Measurements from ENCODE around the gene NDUFS5.
"Not testable (repeated sequence)": the region's sequence is repeated elsewhere in the genome, so short reads cannot be mapped to it uniquely, and the experiment has no call there.

NDUFS5 gene

DNA sequence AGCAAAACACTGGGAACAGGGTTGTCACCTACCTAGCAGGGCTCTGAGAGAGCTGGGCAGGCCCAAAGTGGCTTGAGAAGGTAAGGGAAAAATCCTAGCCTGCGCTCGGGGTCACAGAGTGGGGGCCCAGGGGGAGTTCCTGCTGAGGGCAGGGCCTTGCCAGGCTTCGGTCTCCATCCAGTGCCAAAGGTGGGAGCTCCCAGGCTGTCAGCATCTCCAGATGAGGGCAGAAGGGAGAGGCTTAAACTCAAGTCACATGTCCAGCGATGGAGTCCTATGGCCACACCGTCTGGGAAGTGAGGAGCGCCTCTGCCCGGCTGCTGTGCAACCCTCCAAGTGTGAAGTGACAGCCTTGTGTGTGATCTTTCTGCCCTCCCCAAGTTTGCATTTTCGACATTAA lies 11.2 kb upstream of the NDUFS5 start:
- DNase-seq (ENCODE audit: low read depth in 3 of 3, low spot score in 1 of 3), result not testable (repeated sequence)

DNA sequence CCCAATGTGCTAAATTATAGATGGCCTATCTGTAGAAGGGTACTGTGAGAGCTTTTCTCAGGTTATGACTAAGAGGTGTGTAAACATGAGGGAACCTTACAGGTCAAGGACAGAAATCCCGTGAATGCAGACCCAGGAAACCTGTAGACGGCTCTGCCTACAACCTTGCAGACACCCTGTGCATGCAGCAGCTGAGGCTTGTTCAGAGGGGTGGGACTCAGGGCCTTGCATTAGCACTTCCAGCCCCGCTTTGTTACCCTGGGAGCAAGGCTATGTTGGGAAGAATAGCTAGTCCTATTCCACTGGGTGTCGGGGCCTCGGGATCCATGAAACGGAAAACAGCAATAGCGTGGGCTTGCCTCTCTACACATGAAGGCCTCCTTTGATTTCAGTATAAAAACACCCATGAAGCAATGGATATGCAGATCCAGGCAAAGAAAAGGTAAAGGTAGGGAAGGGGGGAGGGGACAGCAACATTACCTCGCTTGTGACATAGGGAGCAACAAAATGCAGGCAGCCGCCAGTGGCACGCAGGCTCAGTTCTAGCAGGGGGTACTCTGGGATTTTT lies 9.5 kb upstream of the NDUFS5 start:
- DNase-seq (ENCODE audit: low read depth in 3 of 3, low spot score in 1 of 3), result no peak

DNA sequence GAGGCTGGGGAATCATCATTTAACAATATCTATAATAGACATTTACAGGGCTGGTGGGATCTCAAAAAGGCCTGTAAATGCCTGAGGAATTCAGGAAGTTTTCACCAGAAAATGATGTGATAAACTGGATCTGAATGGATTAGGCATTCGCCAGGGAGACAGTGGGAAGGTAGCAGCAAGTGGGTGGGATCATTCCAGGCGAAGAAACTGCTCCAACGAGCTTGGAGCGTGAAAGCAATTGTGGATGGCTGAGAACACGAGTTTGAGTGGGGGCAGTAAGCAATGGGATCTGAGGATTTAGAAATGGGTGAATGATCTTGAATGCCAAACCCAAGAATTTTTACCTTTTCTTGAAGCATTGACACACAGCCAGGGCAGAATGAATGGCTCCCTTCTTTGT lies 8.9 kb upstream of the NDUFS5 start:
- no peak for DNase-seq (ENCODE audit: low read depth in 3 of 3, low spot score in 1 of 3)

DNA sequence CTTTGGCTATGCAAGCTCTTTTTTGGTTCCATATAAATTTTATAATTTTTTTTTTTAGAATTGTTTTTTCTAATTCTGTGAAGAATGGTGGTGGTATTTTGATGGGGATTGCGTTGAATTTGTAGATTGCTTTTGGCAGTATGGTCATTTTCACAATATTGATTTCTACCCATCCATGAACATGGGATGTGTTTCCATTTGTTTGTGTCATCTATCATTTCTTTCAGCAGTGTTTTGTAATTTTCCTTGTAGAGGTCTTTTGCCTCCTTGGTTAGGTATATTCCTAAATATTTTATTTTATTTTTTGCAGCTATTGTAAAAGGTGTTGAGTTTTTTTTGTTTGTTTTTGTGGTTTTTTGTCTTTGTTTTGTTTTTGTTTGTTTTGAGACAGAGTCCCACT lies 5.7 kb upstream of the NDUFS5 start:
- DNase-seq (ENCODE audit: low read depth in 3 of 3, low spot score in 1 of 3), result not testable (repeated sequence)

DNA sequence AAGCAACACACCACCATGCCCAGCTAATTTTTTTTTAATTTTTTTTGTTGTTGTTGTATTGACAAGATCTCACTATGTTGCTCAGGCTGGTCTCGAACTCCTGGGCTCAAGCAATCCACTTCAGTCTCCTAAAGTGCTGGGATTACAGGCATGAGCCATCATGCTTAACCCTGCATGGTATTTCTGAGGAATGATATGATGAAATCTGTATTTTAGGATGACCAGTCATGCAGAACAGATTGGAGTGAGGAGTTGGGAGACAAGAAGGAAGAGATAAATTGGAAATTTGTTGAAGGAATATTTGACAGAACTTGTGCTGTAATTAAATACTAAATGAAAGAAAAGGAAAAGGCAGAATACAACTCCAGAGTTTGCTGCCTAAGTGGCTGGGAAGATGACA lies 4.7 kb upstream of the NDUFS5 start:
- DNase-seq (ENCODE audit: low read depth in 3 of 3, low spot score in 1 of 3), result no peak

DNA sequence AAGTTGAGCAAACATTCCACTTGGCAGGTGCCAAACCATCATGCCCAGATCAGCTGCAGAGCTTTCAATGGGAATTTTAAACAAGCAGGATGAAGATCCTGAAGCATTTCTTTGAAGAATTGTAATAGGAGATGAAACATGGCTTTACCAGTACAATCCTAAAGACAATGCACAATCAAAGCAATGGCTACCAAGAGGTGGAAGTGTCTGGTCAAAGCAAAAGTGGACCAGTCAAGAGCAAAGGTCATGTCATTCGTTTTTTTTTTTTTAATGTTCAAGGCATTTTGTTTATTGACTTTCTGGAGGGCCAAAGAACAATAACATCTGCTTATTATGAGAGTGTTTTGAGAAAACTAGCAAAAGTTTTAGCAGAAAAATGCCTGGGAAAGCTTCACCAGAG lies 3.0 kb upstream of the NDUFS5 start:
- DNase-seq (ENCODE audit: low read depth in 3 of 3, low spot score in 1 of 3), result no peak

DNA sequence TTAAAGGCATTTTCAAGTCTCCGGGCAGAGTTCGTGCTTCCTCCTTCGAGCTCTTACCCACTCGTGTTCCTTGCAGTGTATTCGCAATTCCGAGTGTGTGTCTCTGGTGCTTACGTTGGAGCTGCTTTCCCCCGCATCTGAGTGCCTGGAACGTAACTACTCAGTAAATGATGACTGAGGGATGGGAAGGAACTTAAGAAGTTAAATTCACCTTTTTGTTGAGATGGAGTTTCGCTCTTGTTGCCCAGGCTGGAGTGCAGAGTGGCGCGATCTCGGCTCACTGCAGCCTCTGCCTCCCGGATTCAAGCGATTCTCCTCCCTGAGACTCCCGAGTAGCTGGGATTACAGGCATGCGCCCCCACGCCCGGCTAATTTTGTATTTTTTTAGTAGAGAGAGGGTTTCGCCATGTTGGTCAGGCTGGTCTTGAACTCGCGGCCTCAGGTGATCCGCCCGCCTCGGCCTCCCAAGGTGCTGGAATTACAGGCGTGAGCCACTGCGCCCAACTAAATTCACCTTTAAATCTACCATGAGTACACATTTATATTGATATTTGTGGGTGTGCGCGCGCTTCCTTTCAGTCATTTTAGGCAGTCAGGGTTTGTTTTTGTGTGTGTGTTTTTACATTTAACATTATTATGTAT lies 837 bp downstream of the NDUFS5 start:
- DNase-seq (ENCODE audit: low read depth in 3 of 3, low spot score in 1 of 3), result no peak

DNA sequence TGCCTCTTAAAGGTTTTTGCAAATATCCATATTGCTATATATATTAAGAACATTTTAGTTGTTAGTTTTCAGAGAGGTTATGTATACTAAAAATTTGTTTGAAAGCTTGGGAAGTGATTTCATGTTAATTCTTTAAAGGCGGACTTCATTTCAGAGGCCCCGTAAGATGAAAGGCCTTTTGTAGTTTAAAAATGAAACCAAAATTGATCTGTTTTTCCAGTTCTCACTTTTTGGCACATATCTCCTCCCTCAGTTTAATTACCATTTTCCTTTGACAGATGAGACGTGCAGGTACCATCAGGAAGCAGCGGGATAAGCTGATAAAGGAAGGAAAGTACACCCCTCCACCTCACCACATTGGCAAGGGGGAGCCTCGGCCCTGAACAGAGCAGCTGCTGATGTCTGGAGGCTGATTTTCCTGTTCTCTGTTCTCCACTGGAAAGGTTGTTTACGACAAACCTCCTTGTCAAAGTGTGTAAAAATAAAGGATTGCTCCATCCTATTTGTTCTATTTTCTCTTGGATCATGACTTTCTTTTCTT lies 8.0 kb downstream of the NDUFS5 start:
- no peak for DNase-seq (ENCODE audit: low read depth in 3 of 3, low spot score in 1 of 3)

DNA sequence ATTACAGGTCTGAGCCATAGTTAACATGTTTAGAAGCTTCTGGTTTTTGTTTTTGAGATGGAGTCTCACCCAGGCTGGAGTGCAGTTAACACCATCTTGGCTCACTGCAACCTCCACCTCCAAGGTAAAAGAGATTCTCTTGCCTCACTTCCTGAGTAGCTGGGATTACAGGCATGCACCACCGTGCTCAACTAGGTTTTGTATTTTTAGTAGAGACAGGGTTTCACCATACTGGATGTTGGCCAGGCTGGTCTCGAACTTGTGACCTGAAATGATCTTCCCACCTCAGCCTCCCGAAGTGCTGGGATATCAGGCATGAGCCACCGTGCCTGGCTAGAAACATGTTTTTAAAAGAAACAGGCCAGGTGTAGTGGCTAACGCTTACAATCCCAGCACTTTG lies 10.5 kb downstream of the NDUFS5 start:
- DNase-seq (ENCODE audit: low read depth in 3 of 3, low spot score in 1 of 3), result no peak

DNA sequence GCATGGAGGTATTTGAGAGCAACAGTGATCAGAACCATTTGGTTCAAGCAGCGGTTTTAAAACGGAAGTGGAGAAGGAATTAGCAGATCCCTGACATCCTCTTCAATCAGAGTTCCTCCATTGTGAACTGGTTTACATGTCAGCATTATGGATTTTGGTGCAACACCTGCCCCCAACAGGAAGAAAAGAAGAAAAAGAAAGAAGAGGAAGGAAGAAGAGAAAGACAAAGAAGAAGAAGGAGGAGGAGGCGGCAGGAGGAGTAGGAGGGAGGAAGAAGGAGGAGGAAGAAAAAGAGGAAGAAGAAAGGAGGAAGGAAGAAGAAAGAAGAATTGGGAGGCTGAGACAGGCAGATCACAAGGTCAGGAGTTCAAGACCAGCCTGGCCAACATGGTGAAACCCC lies 17.4 kb downstream of the NDUFS5 start:
- DNase-seq (ENCODE audit: low read depth in 3 of 3, low spot score in 1 of 3), result no peak

DNA sequence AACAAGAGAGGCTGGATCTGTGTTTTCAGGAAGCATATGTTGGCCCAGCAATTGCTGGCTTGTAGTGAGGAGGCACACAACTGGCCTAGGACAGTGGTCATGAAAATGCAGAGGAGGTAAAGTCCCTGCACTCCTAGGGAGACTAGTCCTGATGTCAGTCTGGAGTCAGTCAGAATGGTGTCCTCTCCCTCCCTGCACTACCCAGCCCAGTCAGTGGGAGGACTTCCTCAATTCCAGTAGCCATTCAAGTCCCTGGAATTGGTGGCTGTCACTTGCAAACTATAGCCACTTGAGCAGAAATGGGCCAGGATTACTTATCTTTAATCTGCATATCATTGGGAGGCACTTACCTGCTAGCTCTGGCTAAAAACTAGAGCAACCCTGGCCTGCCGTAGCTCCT lies 18.6 kb downstream of the NDUFS5 start:
- no peak for DNase-seq (ENCODE audit: low read depth in 3 of 3, low spot score in 1 of 3)

DNA sequence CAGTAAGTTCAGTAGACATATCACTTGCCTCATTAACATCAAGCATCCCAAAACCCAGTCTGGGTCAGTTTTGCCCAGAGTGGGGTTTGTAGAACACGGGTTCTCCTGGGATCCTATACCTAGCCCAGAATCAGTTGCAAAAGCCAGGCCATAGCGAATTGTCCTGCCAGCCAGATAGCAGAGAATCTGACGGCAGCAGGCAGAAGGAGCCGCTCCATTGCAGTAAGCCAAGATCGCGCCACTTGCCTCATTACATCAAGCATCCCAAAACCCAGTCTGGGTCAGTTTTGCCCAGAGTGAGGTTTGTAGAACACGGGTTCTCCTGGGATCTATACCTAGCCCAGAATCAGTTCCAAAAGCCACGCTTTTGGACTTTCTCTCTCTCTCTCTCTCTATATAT lies 19.1 kb downstream of the NDUFS5 start:
- no peak for DNase-seq (ENCODE audit: low read depth in 3 of 3, low spot score in 1 of 3)

DNA sequence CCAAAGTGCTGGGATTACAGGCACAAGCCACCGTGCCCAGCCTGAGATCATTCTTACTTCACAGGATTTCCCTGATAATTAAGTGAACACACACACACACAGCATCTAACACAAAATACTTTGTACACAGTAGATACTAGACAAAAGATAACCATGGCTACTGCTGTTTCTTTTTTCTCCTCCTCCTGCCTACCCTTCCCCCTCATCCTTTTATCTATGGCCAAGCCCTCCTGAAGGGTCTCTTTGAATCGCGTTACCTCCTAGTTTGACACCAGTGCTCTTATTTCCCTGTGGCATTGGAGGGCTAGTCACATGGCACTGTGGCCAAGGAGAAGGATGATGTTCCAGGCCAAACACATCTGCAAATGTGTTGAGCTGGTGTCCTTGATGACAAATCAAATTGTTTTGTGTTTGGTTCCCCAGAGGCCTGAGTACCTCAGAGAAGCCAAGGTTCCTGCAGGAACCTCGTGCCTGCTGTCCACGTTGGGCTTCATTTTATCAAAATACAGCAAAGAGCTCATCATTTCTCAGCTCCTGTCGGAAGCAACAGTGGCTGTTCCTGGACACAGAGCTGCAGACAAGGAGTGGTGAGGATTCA lies 20.6 kb downstream of the NDUFS5 start:
- DNase-seq (ENCODE audit: low read depth in 3 of 3, low spot score in 1 of 3), result no peak

DNA sequence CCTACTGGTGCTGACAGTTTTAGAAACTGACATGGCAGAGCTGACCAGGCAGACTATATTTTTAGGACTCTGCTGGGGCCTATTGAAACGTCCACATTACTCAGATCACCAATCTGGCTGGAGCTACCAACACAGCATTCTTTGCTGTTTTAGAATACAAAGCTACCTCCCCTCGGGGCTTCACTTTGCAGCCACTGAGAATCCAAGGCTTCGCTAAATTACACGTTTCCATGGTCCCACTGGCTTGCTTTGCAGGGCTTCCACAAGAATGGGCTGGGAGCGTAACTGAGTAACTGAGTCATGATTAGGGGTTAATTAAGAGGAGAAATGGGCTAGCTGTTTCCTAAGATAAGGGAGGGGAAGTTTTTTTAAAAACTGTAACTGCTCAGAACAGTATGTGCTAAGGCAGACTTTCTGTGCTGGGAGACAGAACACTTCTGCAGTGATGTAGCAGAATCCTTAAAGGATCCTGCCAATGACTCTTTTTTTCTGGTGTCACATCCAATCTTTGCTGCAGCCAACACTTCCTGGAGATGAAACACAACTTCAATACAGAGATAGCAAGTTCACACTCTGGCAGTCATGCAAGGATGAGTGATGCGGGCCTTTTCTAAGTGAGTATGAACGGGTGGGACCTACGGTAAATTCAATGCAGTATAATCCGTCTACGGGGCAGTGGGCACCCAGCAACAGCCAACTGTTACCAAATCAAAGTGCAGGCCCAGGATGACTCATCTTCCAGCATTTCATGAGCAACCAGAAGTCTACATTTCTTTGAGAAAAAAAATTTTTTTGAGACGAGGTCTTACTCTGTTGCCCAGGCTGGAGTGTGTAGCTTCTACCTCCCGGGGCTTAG lies 21.5 kb downstream of the NDUFS5 start:
- DNase-seq (ENCODE audit: low read depth in 3 of 3, low spot score in 1 of 3), result no peak

DNA sequence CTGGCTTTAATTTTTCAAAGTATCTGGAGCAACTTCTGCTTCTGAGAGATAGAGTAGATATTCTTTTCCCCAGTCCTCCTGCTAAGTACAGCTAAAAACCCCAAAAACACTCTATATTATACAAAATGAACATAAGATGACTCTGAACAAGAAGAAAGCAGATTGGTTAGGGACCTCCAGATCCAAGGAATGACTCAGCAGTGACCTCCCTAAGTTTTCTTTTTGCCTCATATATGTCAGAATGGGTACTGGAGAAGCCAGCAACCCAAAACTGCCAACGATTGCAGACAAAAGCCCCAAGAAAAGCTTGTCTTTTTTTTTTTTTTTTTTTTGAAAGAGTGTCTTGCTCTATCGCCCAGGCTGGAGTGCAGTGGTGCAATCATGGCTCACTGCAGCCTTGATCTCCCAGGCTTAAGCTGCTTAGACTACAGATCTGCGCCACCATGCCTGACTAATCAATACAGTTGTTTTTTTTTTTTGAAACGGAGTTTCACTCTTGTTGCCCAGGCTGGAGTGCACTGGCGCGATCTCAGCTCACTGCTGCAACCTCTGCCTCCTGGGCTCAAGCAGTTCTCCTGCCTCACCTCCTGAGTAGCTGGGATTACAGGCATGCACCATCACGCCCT lies 22.7 kb downstream of the NDUFS5 start:
- no peak for DNase-seq (ENCODE audit: low read depth in 3 of 3, low spot score in 1 of 3)

DNA sequence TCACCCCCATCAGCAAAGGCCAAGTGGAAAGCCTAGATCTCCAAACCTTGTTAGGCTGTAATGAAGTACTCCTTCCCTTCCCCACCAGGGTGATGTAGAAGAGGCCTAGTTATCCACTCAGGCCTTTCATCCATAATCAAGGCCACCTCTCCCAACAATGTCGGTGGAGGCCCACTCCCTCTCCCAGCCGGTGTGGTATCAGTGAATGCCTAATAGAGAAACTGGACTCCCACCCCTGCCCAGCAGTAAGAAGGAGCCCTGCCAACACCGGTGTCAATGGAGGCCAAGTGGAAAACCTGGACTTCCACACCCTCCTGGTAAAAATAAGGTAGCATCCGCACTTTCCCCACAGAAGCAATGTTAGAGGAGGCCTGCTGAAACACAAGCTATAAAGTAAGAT lies 23.9 kb downstream of the NDUFS5 start:
- no peak for DNase-seq (ENCODE audit: low read depth in 3 of 3, low spot score in 1 of 3)

DNA sequence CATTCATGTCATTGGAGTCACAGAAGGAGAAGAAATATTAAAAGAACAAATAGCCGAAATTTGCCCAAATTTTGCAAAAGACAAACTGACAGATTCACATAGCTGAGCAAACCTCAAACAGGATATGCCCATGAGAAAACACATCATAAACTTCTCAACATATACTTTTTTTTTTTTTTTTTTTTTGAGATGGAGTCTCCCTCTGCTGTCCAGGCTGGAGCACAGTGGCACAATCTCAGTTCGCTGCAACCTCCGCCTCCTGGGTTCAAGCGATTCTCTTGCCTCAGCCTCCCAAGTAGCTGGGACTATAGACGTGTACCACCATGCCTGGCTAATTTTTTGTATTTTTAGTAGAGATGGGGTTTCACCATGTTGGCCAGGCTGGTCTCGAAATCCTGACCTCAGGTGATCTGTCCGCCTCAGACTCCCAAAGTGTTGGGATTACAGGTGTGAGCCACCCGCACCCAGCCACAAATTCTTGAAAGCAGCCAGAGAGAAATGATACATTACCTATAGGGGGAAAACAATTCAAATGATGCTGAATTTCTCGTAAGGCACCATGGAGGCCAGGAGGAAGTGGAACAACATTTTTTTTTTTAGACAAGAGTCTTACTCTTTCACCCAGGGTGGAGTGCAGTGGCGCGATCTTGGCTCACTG lies 25.2 kb downstream of the NDUFS5 start:
- DNase-seq (ENCODE audit: low read depth in 3 of 3, low spot score in 1 of 3), result not testable (repeated sequence)

DNA sequence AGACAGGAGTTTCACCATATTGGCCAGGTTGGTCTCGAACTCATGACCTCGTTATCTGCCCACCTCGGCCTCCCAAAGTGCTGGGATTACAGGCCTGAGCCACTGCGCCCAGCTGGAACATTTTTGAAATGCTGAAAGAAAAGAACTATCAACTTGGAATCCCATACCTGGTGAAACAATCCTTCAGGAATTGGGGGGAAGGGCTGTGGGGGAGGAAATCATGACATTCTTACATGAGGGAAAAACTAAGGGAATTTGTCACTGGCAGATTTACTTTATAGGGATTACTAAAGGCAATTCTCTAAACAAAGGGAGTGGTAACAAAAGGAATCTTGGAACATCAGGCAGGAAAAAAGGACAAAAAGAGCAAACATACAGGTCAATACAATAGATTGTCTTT lies 25.8 kb downstream of the NDUFS5 start:
- no peak for DNase-seq (ENCODE audit: low read depth in 3 of 3, low spot score in 1 of 3)

DNA sequence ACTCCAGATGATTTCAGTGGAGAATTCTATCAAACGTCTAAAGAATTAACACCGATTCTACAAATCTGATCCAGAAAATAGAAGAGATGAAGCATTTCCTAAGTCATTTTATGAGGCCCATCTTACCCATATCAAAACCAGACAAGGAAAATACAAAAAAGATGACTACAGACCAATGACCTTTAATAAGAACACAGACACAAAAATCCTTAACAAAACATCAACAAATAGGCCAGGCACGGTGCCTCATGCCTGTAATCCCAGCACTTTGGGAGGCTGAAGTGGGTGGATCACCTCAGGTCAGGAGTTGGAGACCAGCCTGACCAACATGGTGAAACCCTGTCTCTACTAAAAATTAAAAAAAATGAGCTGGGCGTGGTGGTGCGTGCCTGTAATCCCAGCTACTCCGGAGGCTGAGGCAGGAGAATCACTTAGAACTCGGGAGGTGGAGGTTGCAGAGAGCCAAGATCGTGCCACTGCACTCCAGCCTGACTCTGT lies 29.1 kb downstream of the NDUFS5 start:
- DNase-seq (ENCODE audit: low read depth in 3 of 3, low spot score in 1 of 3), result not testable (repeated sequence)

DNA sequence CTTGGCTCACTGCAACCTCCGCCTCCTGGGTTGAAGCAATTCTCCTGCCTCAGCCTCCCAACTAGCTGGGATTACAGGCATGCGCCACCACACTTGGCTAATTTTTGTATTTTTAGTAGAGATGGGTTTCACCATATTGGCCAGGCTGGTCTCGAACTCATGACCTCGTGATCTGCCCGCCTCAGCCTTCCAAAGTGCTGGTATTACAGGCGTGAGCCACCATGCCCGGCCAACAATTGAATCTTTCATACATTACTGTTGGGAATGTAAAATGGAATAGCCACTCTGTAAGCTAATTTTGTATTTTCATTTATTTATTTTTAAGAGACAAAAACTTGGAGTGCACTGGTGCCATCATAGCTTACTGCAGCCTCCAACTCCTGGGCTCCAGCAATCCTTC lies 35.4 kb downstream of the NDUFS5 start:
- not testable (repeated sequence) for DNase-seq (ENCODE audit: low read depth in 3 of 3, low spot score in 1 of 3)

DNA sequence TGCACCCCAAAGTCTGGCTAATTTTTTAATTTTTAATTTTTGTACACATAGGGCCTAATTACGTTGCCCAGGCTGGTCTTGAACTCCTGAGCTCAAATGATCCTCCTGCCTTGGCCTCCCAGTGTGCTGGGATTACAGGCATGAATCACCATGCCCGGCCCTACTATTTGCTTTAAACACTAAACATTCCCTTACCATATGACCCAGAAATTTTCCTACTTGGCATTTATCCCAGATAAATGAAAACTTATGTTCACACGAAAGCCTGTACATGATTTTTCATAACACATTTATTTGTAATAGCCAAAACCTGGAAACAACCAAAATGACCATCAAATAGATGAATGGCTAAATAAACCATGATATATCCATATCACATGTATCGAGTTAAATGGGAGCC lies 35.8 kb downstream of the NDUFS5 start:
- no peak for DNase-seq (ENCODE audit: low read depth in 3 of 3, low spot score in 1 of 3)

Data from stimulated activated CD4-positive, alpha-beta T cell treated with anti-CD3 and anti-CD28 coated beads, TNF-alpha, amount 100 ng/mL, for 1 hour (primary cell).